Measurements from ENCODE around the gene CCDC149.

CCDC149 gene

GRCh38 chr4:24912252-24913118, at the start of gene CCDC149:
Gene CCDC149 (minus strand): TSS chr4:24913042. CDS start chr4:24912864, 178 bp downstream.
- FAIRE-seq: peak; percentile 62
- peak; percentile 69 for DNase-seq (ENCODE audit: insufficient read length, low spot score)

- DNase-seq (ENCODE audit: insufficient read length, low spot score) (no peak), FAIRE-seq (no peak)
Measured at GRCh38 chr4:24957886-24958285, 45.0 kb upstream of the CCDC149 start.

GRCh38 chr4:24956763-24957162, 43.9 kb upstream of the CCDC149 start:
- no peak for FAIRE-seq
- DNase-seq (ENCODE audit: insufficient read length, low spot score): no peak

GRCh38 chr4:24956091-24956490, 43.2 kb upstream of the CCDC149 start:
- DNase-seq (ENCODE audit: insufficient read length, low spot score) (no peak), FAIRE-seq (no peak)

- no peak for FAIRE-seq
- DNase-seq (ENCODE audit: insufficient read length, low spot score): no peak
Measured at GRCh38 chr4:24952667-24953066, 39.8 kb upstream of the CCDC149 start.

- no peak for FAIRE-seq
- DNase-seq (ENCODE audit: insufficient read length, low spot score): no peak
Measured at GRCh38 chr4:24949970-24950369, 37.1 kb upstream of the CCDC149 start.

- FAIRE-seq (no peak), DNase-seq (ENCODE audit: insufficient read length, low spot score) (no peak)
Measured at GRCh38 chr4:24937917-24938281, 25.1 kb upstream of the CCDC149 start.

- DNase-seq (ENCODE audit: insufficient read length, low spot score) (no peak), FAIRE-seq (no peak)
Measured at GRCh38 chr4:24937176-24937916, 24.5 kb upstream of the CCDC149 start.

GRCh38 chr4:24935856-24936255, 23.0 kb upstream of the CCDC149 start:
- FAIRE-seq: no peak
- DNase-seq (ENCODE audit: insufficient read length, low spot score): no peak

GRCh38 chr4:24934311-24934710, 21.5 kb upstream of the CCDC149 start:
- no peak for DNase-seq (ENCODE audit: insufficient read length, low spot score)
- no peak for FAIRE-seq

- FAIRE-seq (no peak), DNase-seq (ENCODE audit: insufficient read length, low spot score) (no peak)
Measured at GRCh38 chr4:24933684-24934275, 20.9 kb upstream of the CCDC149 start.

- DNase-seq (ENCODE audit: insufficient read length, low spot score) (no peak), FAIRE-seq (no peak)
Measured at GRCh38 chr4:24932515-24933225, 19.8 kb upstream of the CCDC149 start.

- FAIRE-seq: no peak
- DNase-seq (ENCODE audit: insufficient read length, low spot score): no peak
Measured at GRCh38 chr4:24930151-24930550, 17.3 kb upstream of the CCDC149 start.

- FAIRE-seq (no peak), DNase-seq (ENCODE audit: insufficient read length, low spot score) (no peak)
Measured at GRCh38 chr4:24928708-24929107, 15.9 kb upstream of the CCDC149 start.

GRCh38 chr4:24927049-24927448, 14.2 kb upstream of the CCDC149 start:
- FAIRE-seq (no peak), DNase-seq (ENCODE audit: insufficient read length, low spot score) (no peak)

- no peak for DNase-seq (ENCODE audit: insufficient read length, low spot score)
- no peak for FAIRE-seq
Measured at GRCh38 chr4:24924309-24924781, 11.5 kb upstream of the CCDC149 start.

- no peak for DNase-seq (ENCODE audit: insufficient read length, low spot score)
- FAIRE-seq: no peak
Measured at GRCh38 chr4:24923550-24923949, 10.7 kb upstream of the CCDC149 start.

GRCh38 chr4:24923002-24923401, 10.2 kb upstream of the CCDC149 start:
- DNase-seq (ENCODE audit: insufficient read length, low spot score) (no peak), FAIRE-seq (no peak)

GRCh38 chr4:24922416-24922815, 9.6 kb upstream of the CCDC149 start:
- FAIRE-seq (no peak), DNase-seq (ENCODE audit: insufficient read length, low spot score) (no peak)

GRCh38 chr4:24921491-24921890, 8.6 kb upstream of the CCDC149 start:
- FAIRE-seq (no peak), DNase-seq (ENCODE audit: insufficient read length, low spot score) (no peak)

GRCh38 chr4:24920008-24920407, 7.2 kb upstream of the CCDC149 start:
- FAIRE-seq (no peak), DNase-seq (ENCODE audit: insufficient read length, low spot score) (no peak)

All from HTR-8/SVneo (cell line).